GM19372 (cell line): ENCODE measurements around the gene MLH1.
A peak's percentile ranks its signal among the peaks of the same experiment; 100 is the strongest.
"Not testable (repeated sequence)": the region's sequence is repeated elsewhere in the genome, so short reads cannot be mapped to it uniquely, and the experiment has no call there.

Source experiments
- ATAC-seq: cut with Tn5 transposase; IDR thresholded peaks from one replicate; pipeline ENCODE4 v1.9.1; 2021; ENCODE audit warnings: mild to moderate bottlenecking, low read depth, moderate library complexity; ENCODE audit not compliant: unreplicated experiment

MLH1 gene

DNA sequence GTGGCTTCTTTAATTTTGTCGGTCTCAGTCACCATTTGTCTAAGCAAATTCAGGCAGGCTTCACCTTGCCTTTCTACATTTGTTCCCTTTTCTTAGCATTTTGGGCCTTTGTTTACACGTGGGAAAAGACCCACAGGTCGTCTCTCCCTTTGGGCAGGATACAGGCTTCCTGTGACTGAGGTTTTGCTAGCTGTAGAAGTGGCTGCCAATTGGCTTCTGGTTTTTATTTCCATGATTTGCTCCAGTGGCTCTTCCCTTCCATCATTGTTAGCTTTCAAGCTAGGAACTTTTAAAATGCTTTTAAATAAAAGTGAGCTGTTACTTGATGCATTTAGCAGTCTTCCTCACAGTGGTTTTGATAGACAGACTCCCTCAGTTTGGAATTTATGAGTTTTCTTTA, 37.3 kb downstream of the MLH1 start:
- no peak for ATAC-seq

DNA sequence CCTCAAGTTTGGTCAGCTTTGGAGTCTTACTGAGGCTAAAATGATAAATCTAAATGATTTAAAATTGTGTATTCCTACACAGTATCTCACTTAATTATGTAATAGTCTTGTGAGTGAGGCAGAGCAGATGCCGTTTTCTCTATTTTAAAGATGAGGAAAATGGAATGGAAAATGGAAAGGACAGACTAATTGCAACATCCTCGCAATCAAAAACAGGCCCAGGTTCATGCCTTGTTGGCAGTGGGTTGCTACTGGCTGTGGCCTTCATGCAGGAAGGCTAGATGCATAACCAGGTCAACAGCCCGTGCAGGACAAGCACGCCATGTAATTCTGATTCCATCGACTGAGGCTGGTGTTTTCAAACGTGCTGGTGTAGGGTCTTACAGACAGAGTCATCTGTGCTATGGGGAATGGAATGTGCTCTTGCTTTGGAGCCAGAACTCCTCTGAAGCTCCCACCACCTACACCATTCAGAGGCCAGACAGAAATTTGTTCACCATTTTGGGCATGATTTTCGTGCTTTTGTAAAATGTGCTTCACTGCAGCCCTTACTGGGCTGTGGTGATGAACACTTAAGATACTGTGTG, 37.9 kb downstream of the MLH1 start:
- no peak for ATAC-seq

GRCh38 chr3:37032961-37033360, 39.6 kb downstream of the MLH1 start:
- no peak for ATAC-seq

GRCh38 chr3:37037352-37037751, 44.0 kb downstream of the MLH1 start:
- ATAC-seq: no peak

- ATAC-seq: no peak
These were observed 46.0 kb downstream of the MLH1 start for GRCh38 chr3:37039161-37039846.

- no peak for ATAC-seq
These were observed 46.9 kb downstream of the MLH1 start for GRCh38 chr3:37040231-37040630.

GRCh38 chr3:37041546-37042195, 48.4 kb downstream of the MLH1 start:
- no peak for ATAC-seq

GRCh38 chr3:37042712-37043111, 49.4 kb downstream of the MLH1 start:
- ATAC-seq: not testable (repeated sequence)

- ATAC-seq: no peak
These were observed 57.0 kb downstream of the MLH1 start for GRCh38 chr3:37050282-37050681.

DNA sequence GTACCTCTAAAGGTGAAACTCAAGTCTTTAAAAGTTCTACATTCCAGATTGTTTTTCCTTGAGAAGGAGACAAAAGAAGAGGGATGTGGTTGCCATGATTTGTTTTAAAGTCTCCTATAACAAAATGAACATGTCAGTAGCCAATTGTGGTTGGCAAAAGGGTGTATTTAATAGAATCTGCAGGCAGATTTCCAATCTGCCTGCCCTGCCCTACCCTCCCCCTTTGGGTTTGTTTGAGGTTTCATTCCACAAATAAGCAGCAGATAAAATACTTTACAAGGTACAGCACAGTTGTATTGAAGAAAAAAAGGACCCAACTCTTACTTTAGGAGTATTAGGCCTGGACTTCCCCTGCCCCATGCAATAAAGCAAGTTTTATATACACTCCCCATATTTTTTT, 59.5 kb downstream of the MLH1 start:
- ATAC-seq: no peak

DNA sequence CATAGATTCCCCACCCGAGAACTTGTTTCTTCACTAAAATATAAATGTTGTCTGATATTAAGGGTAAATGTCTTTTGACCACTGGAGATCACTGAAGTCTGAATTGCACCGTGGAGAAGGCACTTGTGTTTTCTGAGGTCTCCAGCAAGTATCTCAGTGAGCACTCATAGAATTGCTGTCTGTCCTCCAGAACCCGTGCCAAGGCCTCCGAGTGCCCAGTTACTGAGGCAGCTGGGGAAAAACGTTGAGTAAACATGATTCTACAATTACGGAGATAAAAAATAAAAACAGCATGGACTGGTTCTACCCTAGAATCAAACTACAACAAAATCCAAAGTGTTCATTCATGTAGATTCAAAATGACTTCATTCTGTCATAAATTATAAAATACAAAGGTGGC, 60.0 kb downstream of the MLH1 start:
- no peak for ATAC-seq

- no peak for ATAC-seq
These were observed 60.4 kb downstream of the MLH1 start for GRCh38 chr3:37053753-37054152.

- ATAC-seq: peak; percentile 68
These were observed 61.1 kb downstream of the MLH1 start for GRCh38 chr3:37054370-37054769.

GRCh38 chr3:37055077-37055476, 61.8 kb downstream of the MLH1 start:
- not testable (repeated sequence) for ATAC-seq

DNA sequence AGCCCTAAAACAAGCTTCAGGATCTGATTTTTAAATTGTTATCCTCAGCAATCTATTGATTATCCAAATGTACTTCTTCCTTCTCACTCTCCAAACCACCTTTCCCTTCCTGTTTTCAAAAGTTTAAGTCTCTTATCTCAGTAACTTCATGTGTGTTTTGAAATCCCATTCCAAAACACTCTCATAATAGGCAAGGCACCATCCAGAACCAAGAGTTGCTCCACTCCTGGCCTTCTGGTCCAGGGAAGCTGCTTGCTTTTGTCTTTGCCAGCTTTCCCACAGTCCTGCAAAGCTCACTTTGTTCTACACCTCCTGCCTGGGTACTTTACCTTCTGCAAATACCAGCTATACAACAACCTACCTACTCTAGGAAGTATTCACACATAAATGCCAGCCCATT, 63.5 kb downstream of the MLH1 start:
- ATAC-seq: no peak

GRCh38 chr3:37058117-37058516, 64.8 kb downstream of the MLH1 start:
- ATAC-seq: no peak

DNA sequence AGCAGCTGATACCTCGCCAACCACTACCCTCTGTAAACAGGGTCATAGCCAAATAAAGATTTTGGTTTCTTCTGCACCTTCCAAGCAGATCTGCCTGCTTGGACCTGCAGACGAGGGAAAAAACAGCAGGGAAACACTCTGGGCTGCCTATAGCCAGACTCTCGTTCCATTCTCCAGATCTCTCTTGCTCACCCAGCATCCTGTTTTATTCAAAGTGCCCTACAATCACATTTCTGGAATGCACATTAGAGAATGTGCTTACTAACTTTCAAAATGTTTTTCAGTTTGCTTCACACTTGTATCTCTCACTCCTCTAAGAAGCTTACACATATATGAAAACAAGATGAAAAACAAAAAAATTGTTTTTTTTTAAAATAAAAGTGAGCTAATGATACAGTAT, 71.4 kb downstream of the MLH1 start:
- ATAC-seq: no peak

GRCh38 chr3:37067577-37067976, 74.3 kb downstream of the MLH1 start:
- no peak for ATAC-seq

DNA sequence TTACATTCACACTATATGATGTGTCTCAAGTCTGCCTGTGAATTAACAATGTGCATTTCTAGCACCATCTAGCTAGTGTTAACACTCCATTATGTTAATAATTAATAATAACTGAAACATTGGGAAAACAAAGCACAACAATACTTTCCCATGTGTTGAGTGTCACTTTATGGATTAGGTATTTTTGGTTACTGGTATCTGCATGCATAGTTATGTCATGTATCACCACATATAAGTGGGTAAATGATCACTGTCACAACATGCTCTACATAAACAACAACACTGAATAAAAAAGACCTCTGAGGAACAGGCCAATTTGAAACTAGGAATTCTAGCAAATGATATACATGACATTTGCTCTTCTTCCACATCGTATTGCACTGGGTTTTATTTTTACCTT, 74.7 kb downstream of the MLH1 start:
- no peak for ATAC-seq

DNA sequence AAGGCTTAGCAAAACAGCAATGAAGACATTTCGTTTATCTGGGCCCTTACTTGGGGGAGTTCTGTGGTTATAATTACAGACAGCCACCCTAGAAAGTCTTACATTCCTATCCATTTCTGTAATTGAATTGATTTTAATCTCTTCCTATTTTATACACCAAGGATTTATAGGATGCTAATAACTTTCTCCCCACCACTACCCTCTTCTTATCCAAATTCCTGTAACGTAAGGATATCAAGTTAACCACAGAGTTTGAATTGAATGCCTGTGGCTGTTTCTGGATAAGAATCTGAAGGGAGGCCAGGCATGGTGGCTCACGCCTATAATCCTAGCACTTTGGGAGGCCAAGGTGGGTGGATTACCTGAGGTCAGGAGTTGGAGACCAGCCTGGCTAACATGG, 78.6 kb downstream of the MLH1 start:
- ATAC-seq: no peak

GRCh38 chr3:37072892-37073291, 79.6 kb downstream of the MLH1 start:
- no peak for ATAC-seq

DNA sequence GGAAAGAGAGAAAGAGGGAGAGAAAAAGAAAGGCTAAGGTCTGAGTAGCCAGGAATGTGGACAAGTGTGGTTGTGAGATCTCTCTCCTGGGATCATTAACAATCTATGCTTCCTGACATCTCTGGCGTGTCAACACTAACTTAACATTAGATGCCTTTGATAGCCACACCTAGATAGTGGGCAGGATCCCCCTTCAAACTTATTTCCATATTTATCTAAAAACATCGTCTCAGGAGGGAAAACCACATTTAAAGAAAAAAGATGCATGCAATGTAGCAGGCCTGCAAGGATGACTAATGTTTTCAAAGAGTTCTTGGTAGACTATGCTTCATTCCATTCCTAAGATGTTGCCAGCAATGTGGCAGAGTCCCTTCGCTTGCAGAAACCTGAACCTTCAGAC, 80.9 kb downstream of the MLH1 start:
- no peak for ATAC-seq
